NB4 (cell line): Measurements from ENCODE around the gene SFXN1.

Experiments used
- DNase-seq: peaks from one replicate; pipeline ENCODE4 v3.0.0; 2010; ENCODE audit warnings: low read depth
- H3K4me3 ChIP-seq: one replicate; pipeline ENCODE4 v1.5.1; 2011; ENCODE audit warnings: mild to moderate bottlenecking, low read depth, low read length, moderate library complexity
- MYC ChIP-seq: IDR thresholded peaks from 2 replicates; pipeline ENCODE4 v1.6.1; 2011; ENCODE audit warnings: low read depth, low read length
- POLR2A ChIP-seq: IDR thresholded peaks from 2 replicates; pipeline ENCODE4 v1.6.1; 2011; ENCODE audit warnings: mild to moderate bottlenecking; ENCODE audit not compliant: insufficient read length; ENCODE audit errors: extremely low read depth
- TF ChIP-seq, protein P1 (sequence below): IDR thresholded peaks from 2 replicates; pipeline ENCODE4 v1.6.1; 2011; ENCODE audit warnings: low read depth, low read length
- TF ChIP-seq, protein P2 (sequence below): IDR thresholded peaks from one replicate; pipeline ENCODE4 v1.5.1; 2012; ENCODE audit warnings: low read depth, low read length

SFXN1 gene

GRCh38 chr5:175576591-175576990, 98.2 kb downstream of the SFXN1 start:
- H3K4me3 ChIP-seq: no peak overlapping the region
- DNase-seq: no peak
- TF ChIP-seq, protein P1, sequence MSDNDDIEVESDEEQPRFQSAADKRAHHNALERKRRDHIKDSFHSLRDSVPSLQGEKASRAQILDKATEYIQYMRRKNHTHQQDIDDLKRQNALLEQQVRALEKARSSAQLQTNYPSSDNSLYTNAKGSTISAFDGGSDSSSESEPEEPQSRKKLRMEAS: no peak
- TF ChIP-seq, protein P2, sequence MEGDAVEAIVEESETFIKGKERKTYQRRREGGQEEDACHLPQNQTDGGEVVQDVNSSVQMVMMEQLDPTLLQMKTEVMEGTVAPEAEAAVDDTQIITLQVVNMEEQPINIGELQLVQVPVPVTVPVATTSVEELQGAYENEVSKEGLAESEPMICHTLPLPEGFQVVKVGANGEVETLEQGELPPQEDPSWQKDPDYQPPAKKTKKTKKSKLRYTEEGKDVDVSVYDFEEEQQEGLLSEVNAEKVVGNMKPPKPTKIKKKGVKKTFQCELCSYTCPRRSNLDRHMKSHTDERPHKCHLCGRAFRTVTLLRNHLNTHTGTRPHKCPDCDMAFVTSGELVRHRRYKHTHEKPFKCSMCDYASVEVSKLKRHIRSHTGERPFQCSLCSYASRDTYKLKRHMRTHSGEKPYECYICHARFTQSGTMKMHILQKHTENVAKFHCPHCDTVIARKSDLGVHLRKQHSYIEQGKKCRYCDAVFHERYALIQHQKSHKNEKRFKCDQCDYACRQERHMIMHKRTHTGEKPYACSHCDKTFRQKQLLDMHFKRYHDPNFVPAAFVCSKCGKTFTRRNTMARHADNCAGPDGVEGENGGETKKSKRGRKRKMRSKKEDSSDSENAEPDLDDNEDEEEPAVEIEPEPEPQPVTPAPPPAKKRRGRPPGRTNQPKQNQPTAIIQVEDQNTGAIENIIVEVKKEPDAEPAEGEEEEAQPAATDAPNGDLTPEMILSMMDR: no peak
- no peak for TF ChIP-seq MYC
- no peak for TF ChIP-seq POLR2A
